ENCODE data around the gene PSG5.
"Not testable (repeated sequence)": the region's sequence is repeated elsewhere in the genome, so short reads cannot be mapped to it uniquely, and the experiment has no call there.

The PSG5 gene

DNA sequence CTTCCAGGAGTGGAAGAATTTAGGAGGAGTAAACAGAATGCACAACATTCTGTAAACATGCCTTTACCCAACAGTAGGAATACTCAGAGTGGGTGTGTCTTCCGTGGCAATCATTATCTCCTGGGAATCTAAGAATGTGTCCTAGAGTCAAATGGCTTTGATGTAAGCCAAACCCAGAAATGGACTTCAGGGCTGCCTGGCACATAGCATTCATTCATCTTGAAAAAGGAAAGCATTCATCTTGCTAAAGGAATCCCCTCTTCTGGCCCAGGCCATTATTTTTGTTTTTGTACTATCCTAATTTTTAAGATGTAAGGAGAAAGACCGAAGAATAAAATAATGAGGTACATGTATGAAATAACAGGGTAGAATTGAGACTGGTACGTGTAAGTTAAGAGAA is 23.2 kb downstream of the PSG5 start:
- H3K4me3 ChIP-seq (replicated peaks; ENCODE audit: low read depth, low read length); DNase-seq (ENCODE audit: extremely low read depth, low read depth): not testable (repeated sequence)

- not testable (repeated sequence) for DNase-seq (ENCODE audit: extremely low read depth, low read depth); H3K4me3 ChIP-seq (replicated peaks; ENCODE audit: low read depth, low read length)
These were observed 24.1 kb downstream of the PSG5 start for GRCh38 chr19:43162261-43162660.

- TF ChIP-seq, protein P1, sequence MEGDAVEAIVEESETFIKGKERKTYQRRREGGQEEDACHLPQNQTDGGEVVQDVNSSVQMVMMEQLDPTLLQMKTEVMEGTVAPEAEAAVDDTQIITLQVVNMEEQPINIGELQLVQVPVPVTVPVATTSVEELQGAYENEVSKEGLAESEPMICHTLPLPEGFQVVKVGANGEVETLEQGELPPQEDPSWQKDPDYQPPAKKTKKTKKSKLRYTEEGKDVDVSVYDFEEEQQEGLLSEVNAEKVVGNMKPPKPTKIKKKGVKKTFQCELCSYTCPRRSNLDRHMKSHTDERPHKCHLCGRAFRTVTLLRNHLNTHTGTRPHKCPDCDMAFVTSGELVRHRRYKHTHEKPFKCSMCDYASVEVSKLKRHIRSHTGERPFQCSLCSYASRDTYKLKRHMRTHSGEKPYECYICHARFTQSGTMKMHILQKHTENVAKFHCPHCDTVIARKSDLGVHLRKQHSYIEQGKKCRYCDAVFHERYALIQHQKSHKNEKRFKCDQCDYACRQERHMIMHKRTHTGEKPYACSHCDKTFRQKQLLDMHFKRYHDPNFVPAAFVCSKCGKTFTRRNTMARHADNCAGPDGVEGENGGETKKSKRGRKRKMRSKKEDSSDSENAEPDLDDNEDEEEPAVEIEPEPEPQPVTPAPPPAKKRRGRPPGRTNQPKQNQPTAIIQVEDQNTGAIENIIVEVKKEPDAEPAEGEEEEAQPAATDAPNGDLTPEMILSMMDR (IDR thresholded peaks at IDR 0.05; ENCODE audit: low read depth, low read length, missing control alignments): no peak
- no peak overlapping the region for H3K4me3 ChIP-seq (replicated peaks; ENCODE audit: low read depth, low read length)
- no peak for DNase-seq (ENCODE audit: extremely low read depth, low read depth)
These were observed 34.1 kb downstream of the PSG5 start for GRCh38 chr19:43152214-43152613.

DNA sequence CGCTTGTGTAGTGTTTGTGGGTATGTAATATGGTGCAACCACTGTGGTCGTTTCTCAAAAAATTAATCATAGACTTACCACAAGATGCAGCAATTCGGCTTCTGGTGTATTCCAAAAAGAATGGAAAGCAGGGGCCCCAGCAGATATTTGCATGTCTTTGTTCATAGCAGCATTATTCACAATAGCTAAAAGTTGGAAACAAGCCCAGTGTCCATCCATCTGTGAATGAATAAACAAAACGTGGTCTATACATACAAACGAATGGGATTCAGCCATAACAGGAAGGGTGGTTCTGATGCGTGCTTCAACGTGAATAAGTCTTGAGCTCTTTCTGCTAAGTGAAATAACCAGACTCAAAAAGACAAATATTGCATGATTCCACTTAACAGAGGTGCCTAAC is 36.5 kb downstream of the PSG5 start:
- not testable (repeated sequence) for H3K4me3 ChIP-seq (replicated peaks; ENCODE audit: low read depth, low read length); DNase-seq (ENCODE audit: extremely low read depth, low read depth)

DNA sequence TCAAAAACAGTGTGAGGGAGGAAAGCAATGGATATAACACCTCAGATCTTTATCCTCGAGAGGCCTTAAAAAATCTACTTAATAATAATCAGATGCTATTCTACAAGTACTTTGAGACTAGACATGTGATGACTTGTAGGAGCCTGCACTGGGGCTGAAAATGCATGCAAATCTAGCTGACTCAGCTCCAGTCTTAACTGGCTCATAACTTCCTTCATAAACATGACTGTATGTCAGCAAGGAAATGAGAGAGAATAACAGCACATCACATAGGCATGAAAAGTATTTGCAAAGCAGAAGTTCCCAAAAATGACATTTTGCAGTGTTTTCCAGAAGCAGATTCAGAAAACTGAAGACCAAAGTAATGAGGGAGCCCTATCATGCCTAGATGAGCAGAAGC is 38.1 kb downstream of the PSG5 start:
- TF ChIP-seq, protein P1 (IDR thresholded peaks at IDR 0.05; ENCODE audit: low read depth, low read length, missing control alignments): no peak
- no peak overlapping the region for H3K4me3 ChIP-seq (replicated peaks; ENCODE audit: low read depth, low read length)
- peak; percentile 46 for DNase-seq (ENCODE audit: extremely low read depth, low read depth)

DNA sequence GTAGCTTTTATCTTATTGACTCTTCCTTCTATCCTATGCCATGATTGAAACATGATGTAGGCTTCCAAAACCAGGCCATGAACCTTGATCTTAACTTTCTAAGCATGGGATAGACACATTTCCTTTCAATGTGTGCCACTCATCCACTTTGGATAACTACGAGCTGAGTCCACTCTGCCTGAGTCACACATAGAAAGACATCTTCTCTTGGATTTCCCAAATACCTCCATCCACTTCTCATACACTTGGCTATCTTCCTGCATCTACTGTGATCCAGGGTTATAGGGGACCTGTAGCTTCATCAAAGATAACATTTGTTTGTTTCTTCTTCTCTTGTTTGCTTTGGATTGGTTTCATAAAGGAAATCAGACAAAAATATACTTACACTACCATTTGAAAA is 44.6 kb downstream of the PSG5 start:
- not testable (repeated sequence) for DNase-seq (ENCODE audit: extremely low read depth, low read depth); H3K4me3 ChIP-seq (replicated peaks; ENCODE audit: low read depth, low read length)

- no peak overlapping the region for H3K4me3 ChIP-seq (replicated peaks; ENCODE audit: low read depth, low read length)
- TF ChIP-seq, protein P1 (IDR thresholded peaks at IDR 0.05; ENCODE audit: low read depth, low read length, missing control alignments): no peak
- DNase-seq (ENCODE audit: extremely low read depth, low read depth): no peak
These were observed 53.6 kb downstream of the PSG5 start for GRCh38 chr19:43132696-43133095.

- not testable (repeated sequence) for H3K4me3 ChIP-seq (replicated peaks; ENCODE audit: low read depth, low read length); DNase-seq (ENCODE audit: extremely low read depth, low read depth)
These were observed 55.0 kb downstream of the PSG5 start for GRCh38 chr19:43131281-43131842.

DNA sequence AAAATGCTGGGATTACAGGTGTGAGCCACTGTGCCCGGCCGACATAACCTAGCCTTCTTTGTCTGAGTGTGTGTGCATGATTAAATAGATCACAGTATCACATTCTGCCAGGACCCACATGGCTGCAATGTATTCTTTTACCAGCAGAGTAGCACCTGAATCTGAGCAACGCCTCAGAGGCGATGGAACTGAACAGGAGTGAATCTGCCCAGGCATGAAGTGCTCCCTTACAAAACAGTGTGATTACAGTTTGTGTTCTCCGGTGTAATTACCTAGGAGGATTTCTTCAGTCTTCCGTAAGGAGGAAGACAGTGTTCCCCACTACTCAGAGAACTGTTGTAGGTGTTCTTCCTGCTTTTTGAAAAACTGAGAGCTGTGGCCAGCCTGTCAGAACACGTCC is 57.1 kb downstream of the PSG5 start:
- H3K4me3 ChIP-seq (replicated peaks; ENCODE audit: low read depth, low read length); DNase-seq (ENCODE audit: extremely low read depth, low read depth): not testable (repeated sequence)

DNA sequence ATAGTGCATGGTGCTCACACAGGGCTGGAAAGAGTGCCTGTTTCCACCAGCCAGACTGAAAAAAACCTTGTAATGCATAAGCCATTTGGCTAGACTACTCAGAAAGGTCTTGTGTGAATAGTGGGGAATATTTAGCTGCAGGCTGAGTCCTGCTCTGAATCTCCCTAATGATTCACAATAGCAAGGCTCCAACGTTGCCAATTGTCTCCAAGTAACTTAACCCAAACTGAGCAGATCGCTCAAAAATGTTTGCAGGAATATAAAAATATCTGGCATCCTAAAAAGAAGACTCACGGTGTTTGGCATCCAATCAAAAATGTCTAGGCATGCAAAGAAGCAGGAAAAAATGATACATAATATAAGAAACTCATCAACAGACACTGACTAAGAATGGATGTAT is 59.0 kb downstream of the PSG5 start:
- H3K4me3 ChIP-seq (replicated peaks; ENCODE audit: low read depth, low read length); DNase-seq (ENCODE audit: extremely low read depth, low read depth): not testable (repeated sequence)

DNA sequence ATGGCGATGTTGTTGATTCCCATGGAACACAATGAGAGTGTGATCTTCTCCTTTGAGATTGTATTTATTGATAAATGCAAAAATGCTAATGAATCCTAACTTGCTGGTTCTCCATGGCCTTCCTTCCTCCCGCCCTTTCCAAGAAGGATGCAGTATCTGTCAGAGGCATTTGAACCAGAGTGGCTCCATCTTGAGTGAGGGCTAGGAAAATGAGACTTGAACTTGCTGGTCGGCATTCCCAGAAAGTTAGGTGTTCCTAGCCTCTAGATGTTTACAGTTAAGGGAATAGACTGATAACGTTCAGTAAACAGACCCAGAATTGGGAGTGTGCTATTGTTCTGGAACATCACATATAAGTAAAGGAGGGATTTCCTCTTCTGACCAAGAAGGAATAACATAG is 59.6 kb downstream of the PSG5 start:
- DNase-seq (ENCODE audit: extremely low read depth, low read depth): no peak
- TF ChIP-seq, protein P1 (IDR thresholded peaks at IDR 0.05; ENCODE audit: low read depth, low read length, missing control alignments): no peak

More for the DNA sequence above, 59.6 kb downstream of the PSG5 start:
- no peak overlapping the region for H3K4me3 ChIP-seq (replicated peaks; ENCODE audit: low read depth, low read length)

Data from HFF-Myc (cell line).